ENCODE results near the gene AGFG1. TPM values are rescaled to one million over a fixed set of nuclear protein-coding genes. Genes with fewer than 3 reads are reported as not detected.

AGFG1 gene
- total RNA-seq, 1 experiment from 2014 or later: 81.3 TPM

- POLR2A ChIA-PET: no interaction called here
- DNase-seq (ENCODE audit: low spot score) (no peak), ATAC-seq (no peak)
- Mint-ChIP-seq H3K4me1 (peaks cover 3% of the 10 kb centered on the region), H3K27me3 (ENCODE audit: low read depth) (no peaks in the 10 kb centered on the region), H3K36me3 (peaks cover 7% of the 10 kb centered on the region), H3K9me3 (peaks cover 19% of the 10 kb centered on the region), H3K4me3 (no peak overlapping the region), H3K27ac (no peak overlapping the region)
- CTCF ChIA-PET: no interaction called here
- TF ChIP-seq PRRX2 (CRISPR knock-in tag; IDR thresholded peaks at IDR 0.05) (no peak), E2F1 (CRISPR knock-in tag; IDR thresholded peaks at IDR 0.05) (no peak)
Measured at GRCh38 chr2:227577555-227577954, 105.6 kb downstream of the AGFG1 start.

DNA sequence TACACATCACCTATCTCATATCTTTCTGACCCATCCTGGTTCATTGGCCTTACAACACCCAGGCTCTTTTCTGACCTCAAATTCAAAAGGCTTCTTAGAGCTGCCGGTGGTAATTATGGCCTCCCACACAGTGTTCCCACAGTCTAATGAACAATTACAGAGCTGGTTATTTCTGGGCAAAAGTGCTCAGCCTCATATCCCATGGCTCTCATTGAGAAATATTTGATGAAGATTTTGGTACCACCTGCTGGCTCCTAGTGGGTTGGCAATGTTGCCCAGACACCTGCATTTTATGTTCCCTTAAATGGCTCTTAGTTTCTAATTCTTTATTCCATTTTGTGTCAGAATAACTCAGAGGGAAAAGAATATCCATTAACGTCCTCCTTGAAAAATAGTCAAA lies 106.7 kb downstream of the AGFG1 start:
- TF ChIP-seq ELF4 (CRISPR knock-in tag; IDR thresholded peaks at IDR 0.05; ENCODE audit: low read depth) (no peak), GTF2I (CRISPR knock-in tag; conservative IDR thresholded peaks at IDR 0.05) (no peak), HMGA2 (CRISPR knock-in tag; IDR thresholded peaks at IDR 0.05) (no peak), CREM (CRISPR knock-in tag; IDR thresholded peaks at IDR 0.05) (no peak), GABPB1 (CRISPR knock-in tag; IDR thresholded peaks at IDR 0.05) (no peak), ZNF138 (CRISPR knock-in tag; conservative IDR thresholded peaks at IDR 0.05) (no peak), NFE2L1 (CRISPR knock-in tag; IDR thresholded peaks at IDR 0.05) (no peak), EMX1 (CRISPR knock-in tag; IDR thresholded peaks at IDR 0.05) (no peak), ETV6 (CRISPR knock-in tag; IDR thresholded peaks at IDR 0.05) (no peak), FOXJ3 (CRISPR knock-in tag; IDR thresholded peaks at IDR 0.05; ENCODE audit: borderline replicate concordance) (no peak), E2F1 (CRISPR knock-in tag; IDR thresholded peaks at IDR 0.05) (no peak)
- TF ChIP-seq, protein P1, sequence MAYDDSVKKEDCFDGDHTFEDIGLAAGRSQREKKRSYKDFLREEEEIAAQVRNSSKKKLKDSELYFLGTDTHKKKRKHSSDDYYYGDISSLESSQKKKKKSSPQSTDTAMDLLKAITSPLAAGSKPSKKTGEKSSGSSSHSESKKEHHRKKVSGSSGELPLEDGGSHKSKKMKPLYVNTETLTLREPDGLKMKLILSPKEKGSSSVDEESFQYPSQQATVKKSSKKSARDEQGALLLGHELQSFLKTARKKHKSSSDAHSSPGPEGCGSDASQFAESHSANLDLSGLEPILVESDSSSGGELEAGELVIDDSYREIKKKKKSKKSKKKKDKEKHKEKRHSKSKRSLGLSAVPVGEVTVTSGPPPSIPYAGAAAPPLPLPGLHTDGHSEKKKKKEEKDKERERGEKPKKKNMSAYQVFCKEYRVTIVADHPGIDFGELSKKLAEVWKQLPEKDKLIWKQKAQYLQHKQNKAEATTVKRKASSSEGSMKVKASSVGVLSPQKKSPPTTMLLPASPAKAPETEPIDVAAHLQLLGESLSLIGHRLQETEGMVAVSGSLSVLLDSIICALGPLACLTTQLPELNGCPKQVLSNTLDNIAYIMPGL (CRISPR knock-in tag; IDR thresholded peaks at IDR 0.05): no peak
- TF ChIP-seq, protein P2, sequence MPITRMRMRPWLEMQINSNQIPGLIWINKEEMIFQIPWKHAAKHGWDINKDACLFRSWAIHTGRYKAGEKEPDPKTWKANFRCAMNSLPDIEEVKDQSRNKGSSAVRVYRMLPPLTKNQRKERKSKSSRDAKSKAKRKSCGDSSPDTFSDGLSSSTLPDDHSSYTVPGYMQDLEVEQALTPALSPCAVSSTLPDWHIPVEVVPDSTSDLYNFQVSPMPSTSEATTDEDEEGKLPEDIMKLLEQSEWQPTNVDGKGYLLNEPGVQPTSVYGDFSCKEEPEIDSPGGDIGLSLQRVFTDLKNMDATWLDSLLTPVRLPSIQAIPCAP (CRISPR knock-in tag; IDR thresholded peaks at IDR 0.05): no peak
- TF ChIP-seq, protein P3, sequence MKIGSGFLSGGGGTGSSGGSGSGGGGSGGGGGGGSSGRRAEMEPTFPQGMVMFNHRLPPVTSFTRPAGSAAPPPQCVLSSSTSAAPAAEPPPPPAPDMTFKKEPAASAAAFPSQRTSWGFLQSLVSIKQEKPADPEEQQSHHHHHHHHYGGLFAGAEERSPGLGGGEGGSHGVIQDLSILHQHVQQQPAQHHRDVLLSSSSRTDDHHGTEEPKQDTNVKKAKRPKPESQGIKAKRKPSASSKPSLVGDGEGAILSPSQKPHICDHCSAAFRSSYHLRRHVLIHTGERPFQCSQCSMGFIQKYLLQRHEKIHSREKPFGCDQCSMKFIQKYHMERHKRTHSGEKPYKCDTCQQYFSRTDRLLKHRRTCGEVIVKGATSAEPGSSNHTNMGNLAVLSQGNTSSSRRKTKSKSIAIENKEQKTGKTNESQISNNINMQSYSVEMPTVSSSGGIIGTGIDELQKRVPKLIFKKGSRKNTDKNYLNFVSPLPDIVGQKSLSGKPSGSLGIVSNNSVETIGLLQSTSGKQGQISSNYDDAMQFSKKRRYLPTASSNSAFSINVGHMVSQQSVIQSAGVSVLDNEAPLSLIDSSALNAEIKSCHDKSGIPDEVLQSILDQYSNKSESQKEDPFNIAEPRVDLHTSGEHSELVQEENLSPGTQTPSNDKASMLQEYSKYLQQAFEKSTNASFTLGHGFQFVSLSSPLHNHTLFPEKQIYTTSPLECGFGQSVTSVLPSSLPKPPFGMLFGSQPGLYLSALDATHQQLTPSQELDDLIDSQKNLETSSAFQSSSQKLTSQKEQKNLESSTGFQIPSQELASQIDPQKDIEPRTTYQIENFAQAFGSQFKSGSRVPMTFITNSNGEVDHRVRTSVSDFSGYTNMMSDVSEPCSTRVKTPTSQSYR (CRISPR knock-in tag; IDR thresholded peaks at IDR 0.05): no peak
- Mint-ChIP-seq H3K9me3 (peaks cover 26% of the 10 kb centered on the region), H3K4me1 (peaks cover 3% of the 10 kb centered on the region), H3K36me3 (peaks cover 12% of the 10 kb centered on the region), H3K27me3 (ENCODE audit: low read depth) (no peaks in the 10 kb centered on the region), H3K4me3 (no peak overlapping the region), H3K27ac (no peak overlapping the region)
- CTCF ChIA-PET: no interaction called here
- ATAC-seq (no peak), DNase-seq (ENCODE audit: low spot score) (no peak)
- POLR2A ChIA-PET: no interaction called here

DNA sequence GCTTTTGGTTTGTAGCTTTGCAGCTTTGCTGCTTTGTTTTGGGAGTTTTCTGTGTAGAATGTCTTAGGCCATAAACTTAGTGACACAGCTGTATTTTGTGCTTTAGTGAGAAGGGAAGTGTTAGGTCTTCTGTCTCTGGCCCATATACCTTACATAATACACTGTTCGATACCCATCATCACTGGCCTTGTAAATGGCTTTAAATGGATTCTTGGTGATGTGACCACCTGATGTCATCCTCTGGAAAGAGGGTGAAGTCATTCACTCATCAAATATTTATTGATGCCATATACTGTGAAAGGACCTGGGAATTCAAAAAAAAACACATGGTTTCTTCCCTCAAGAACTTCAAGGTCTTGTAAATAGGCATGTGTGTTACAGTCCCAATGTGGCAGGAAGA lies 107.8 kb downstream of the AGFG1 start:
- peaks cover 12% of the 10 kb centered on the region for H3K36me3 Mint-ChIP-seq
- TF ChIP-seq, protein P3 (CRISPR knock-in tag; IDR thresholded peaks at IDR 0.05): no peak
- TF ChIP-seq RELA (CRISPR knock-in tag; IDR thresholded peaks at IDR 0.05; ENCODE audit: borderline replicate concordance) (no peak), ELF4 (CRISPR knock-in tag; IDR thresholded peaks at IDR 0.05; ENCODE audit: low read depth) (no peak), TCF7 (CRISPR knock-in tag; IDR thresholded peaks at IDR 0.05; ENCODE audit: low read depth) (no peak)
- DNase-seq (ENCODE audit: low spot score): no peak
- no peak overlapping the region for H3K4me3 Mint-ChIP-seq
- H3K27ac Mint-ChIP-seq: no peak overlapping the region
- POLR2A ChIA-PET: no interaction called here
- ATAC-seq: no peak
- no peaks in the 10 kb centered on the region for H3K27me3 Mint-ChIP-seq (ENCODE audit: low read depth)
- H3K9me3 Mint-ChIP-seq: peaks cover 28% of the 10 kb centered on the region
- peaks cover 3% of the 10 kb centered on the region for H3K4me1 Mint-ChIP-seq
- CTCF ChIA-PET: no interaction called here
